HG03064 (cell line): ENCODE data around the gene BFAR.
"Not testable (repeated sequence)": the region's sequence is repeated elsewhere in the genome, so short reads cannot be mapped to it uniquely, and the experiment has no call there.

ENCODE experiments used
- ATAC-seq: cut with Tn5 transposase; IDR thresholded peaks from one replicate; pipeline ENCODE4 v1.9.1; 2021; ENCODE audit warnings: low read depth; ENCODE audit not compliant: unreplicated experiment

Gene BFAR

GRCh38 chr16:14635395-14636165 is 2.8 kb downstream of the BFAR start:
- no peak for ATAC-seq

- ATAC-seq, result not testable (repeated sequence)
Observed at GRCh38 chr16:14636179-14636950, 3.6 kb downstream of the BFAR start.

GRCh38 chr16:14636951-14637240 is 4.1 kb downstream of the BFAR start:
- not testable (repeated sequence) for ATAC-seq

- no peak for ATAC-seq
Observed at GRCh38 chr16:14640538-14640937, 7.8 kb downstream of the BFAR start.

DNA sequence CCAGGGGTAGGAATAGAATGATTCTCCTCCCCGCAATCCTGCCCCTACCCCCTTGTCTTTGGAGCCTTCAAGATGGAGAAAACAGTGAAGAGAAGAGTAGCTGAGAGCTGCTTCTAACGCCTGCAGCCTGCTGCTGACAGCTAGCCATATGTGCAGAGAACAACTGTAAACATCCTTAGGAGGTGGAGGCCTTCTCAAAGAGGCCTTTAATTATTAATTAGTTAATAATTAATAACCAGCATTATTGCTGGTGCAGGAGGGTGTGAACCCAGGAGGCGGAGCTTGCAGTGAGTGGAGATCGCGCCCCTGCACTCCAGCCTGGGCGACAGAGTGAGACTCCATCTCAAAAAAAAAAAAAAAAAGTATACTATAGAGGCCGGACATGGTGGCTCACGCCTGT is 8.5 kb downstream of the BFAR start:
- ATAC-seq, result no peak

DNA sequence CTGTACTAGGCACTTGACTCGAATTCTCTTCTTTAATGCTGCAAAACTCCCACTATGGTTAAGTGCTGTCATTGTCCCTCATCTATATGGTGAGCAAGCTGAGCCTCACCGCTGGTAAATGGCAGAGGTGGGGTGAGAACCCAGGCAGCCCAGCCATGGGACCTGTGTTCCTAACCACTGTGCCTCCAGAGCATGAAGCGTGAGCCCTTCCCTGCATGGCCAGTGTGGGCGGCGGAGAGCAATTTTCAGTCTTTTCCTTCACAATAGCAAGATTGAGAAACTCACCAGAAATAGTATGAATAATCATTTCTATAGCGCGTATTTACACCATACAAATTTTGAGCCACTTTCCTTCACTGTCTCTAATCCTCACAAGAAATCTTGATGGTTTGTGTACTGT is 9.2 kb downstream of the BFAR start:
- ATAC-seq, result no peak

DNA sequence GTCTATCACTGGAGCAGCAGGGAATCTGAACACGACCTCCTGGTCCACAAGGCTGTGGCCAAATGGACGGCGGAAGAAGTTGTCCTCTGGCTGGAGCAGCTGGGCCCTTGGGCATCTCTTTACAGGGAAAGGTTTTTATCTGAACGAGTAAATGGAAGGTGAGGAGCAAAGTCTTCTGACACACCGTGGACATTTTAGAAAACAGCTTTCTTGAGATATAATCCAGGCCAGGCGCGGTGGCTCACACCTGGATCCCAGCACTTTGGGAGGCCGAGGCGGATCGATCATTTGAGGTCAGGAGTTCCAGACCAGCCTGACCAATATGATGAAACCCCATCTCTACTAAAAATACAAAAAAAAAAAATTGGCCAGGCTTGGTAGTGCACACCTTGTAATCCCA is 17.1 kb downstream of the BFAR start:
- no peak for ATAC-seq

- no peak for ATAC-seq
Observed at GRCh38 chr16:14650629-14651028, 17.9 kb downstream of the BFAR start.

- ATAC-seq, result no peak
Observed at GRCh38 chr16:14652726-14653125, 20.0 kb downstream of the BFAR start.

GRCh38 chr16:14658063-14658462 is 25.3 kb downstream of the BFAR start:
- ATAC-seq, result no peak

GRCh38 chr16:14667347-14668266 is 34.9 kb downstream of the BFAR start:
- ATAC-seq, result no peak

- ATAC-seq, result no peak
Observed at GRCh38 chr16:14668556-14669223, 35.9 kb downstream of the BFAR start.

DNA sequence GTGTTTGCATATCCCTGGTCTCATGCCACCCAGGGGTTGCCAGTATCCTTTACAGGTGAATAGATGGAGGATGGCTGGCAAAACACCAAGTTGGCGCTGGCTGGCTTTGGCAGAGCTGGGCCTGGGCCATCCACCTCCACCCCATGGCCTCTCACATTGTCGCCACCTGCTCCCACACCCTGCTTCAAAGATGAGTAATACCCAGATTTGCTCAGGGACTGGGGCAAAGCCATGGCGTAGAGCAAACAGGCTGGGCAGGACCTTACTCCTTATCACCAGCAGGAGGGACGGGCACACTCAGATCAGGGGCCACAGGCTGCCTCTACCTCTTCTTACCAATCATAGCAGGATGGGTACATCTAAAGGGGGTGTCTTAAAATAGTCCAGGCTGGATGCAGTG is 37.0 kb downstream of the BFAR start:
- ATAC-seq, result no peak

DNA sequence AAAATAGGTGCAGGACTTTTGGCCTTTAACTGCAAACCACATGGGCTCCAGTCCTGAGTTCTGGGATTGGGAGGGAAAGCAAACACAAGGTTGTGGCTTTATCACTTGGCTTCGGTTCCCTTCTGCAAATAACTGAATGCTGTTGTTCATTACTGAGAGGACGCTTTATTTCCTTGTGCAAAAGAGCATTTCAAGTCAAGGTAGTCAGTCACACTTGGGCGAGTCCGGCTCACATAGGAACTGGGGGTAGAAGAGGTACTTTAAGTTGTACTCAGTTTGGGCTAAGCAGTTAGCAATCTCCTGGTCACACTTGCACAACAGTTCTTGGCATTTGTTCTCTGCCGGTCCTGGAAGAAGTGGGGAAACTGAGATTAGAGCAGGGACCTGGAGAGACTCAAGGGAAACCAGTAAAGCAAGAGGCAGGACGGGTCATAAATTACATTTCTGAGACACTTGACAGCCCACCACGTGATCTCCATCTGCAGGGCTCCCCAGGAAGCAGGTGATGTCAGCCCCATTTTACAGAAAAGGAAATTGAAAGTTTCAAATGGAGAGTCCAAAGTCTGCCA is 39.7 kb downstream of the BFAR start:
- ATAC-seq, result no peak

DNA sequence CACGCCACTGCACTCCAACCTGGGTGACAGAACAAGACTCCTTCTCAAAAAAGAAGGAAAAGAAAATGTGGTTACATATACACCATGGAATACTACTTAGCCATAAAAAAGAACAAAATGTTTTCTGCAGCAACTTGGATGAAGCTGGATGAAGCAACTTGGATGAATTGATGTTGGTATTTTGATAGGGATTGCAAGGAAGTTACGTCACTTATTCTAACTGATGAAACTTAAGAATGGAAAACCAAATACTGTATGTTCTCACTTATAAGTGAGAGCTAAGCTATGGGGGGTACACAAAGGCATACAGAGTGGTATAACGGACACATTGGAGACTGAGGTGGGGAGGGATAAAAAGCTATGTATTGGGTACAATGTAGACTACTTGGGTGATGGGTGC is 43.9 kb downstream of the BFAR start:
- no peak for ATAC-seq

DNA sequence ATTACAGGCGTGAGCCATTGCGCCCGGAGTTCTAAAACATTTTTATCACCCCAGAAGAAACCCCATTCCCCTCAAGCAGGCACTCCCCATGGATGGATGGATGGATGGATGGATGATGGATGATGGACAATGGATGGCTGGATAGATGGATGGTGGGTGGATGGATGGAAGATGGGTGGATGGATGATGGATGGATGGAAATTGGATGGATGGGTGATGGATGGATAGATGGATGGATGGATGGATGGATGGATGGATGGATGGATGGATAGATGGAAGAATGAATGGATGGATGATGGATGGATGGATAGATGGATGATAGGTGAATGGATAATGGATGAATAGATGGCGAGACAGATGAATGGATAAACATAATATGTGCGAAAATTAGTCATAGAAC is 44.9 kb downstream of the BFAR start:
- ATAC-seq, result no peak

GRCh38 chr16:14678748-14679497 is 46.2 kb downstream of the BFAR start:
- no peak for ATAC-seq

- ATAC-seq, result not testable (repeated sequence)
Observed at GRCh38 chr16:14680396-14680795, 47.6 kb downstream of the BFAR start.

DNA sequence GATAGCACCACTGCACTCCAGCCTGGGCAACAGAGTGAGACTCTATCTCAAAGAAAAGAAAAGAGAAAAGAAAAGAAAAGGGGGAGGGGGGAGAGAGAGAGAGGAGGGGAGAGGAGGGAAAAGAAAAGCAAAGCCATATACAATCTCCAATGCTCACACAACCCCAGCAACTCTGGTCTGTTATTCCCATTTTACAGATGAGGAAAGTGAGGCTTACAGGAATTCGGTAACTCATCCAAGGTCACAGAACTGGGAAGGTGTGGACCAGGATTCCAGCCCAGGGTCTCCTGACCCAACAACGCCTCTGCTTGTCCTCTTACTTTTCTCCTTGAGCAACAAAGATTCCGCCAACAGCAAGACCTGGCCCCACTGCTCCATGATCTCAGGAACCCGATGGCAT is 48.4 kb downstream of the BFAR start:
- no peak for ATAC-seq

GRCh38 chr16:14682121-14682520 is 49.4 kb downstream of the BFAR start:
- no peak for ATAC-seq
